ENCODE results near the gene DESI1. TPM values are rescaled to one million over a fixed set of nuclear protein-coding genes. Genes with fewer than 3 reads are reported as not detected.

The DESI1 gene
- total and polyA plus RNA-seq, 2 of the 13 experiments (the other 11 are each of a cell fraction or from before 2014, with no cell fraction given): 21.6 to 29.2 TPM

- TF ChIP-seq SIX1 (CRISPR knock-in tag; IDR thresholded peaks at IDR 0.05; ENCODE audit: borderline replicate concordance) (0 out of 2 replicates have a peak, but pooled peaks have one; percentile 28), ZFP41 (CRISPR knock-in tag; IDR thresholded peaks at IDR 0.05; ENCODE audit: borderline replicate concordance) (no peak), RCOR2 (CRISPR knock-in tag; IDR thresholded peaks at IDR 0.05) (no peak), MEIS1 (CRISPR knock-in tag; IDR thresholded peaks at IDR 0.05; ENCODE audit: borderline replicate concordance) (no peak), CERS6 (CRISPR knock-in tag; IDR thresholded peaks at IDR 0.05) (no peak), ZFP36 (IDR thresholded peaks at IDR 0.05; ENCODE audit: borderline replicate concordance, low read depth, low read length, partially characterized antibody) (no peak), SIN3B (IDR thresholded peaks at IDR 0.05; ENCODE audit: low read length) (no peak), GTF3A (CRISPR knock-in tag; conservative IDR thresholded peaks at IDR 0.05) (0 out of 2 replicates have a peak, but pooled peaks have one; percentile 60), ZNF7 (CRISPR knock-in tag; IDR thresholded peaks at IDR 0.05) (no peak), ATF2 (CRISPR knock-in tag; IDR thresholded peaks at IDR 0.05) (peak; percentile 75; the same call in 1 of the 2 replicates), HOXA5 (CRISPR knock-in tag; IDR thresholded peaks at IDR 0.05) (peak; percentile 20; the same call in 1 of the 2 replicates), ZNF468 (CRISPR knock-in tag; IDR thresholded peaks at IDR 0.05) (no peak), TRAFD1 (CRISPR knock-in tag; IDR thresholded peaks at IDR 0.05; ENCODE audit: borderline replicate concordance) (no peak), ZNF292 (CRISPR knock-in tag; IDR thresholded peaks at IDR 0.05; ENCODE audit: borderline replicate concordance, low read depth) (no peak; the same call in 1 of the 2 replicates), UBTF (CRISPR knock-in tag; IDR thresholded peaks at IDR 0.05) (peak; percentile 52), NCOA1 (CRISPR knock-in tag; IDR thresholded peaks at IDR 0.05) (peak; percentile 93), CREBL2 (CRISPR knock-in tag; IDR thresholded peaks at IDR 0.05; ENCODE audit: borderline replicate concordance) (peak; percentile 82; the same call in 1 of the 2 replicates), ZNF3 (CRISPR knock-in tag; IDR thresholded peaks at IDR 0.05) (no peak), FOXO4 (CRISPR knock-in tag; conservative IDR thresholded peaks at IDR 0.05) (no peak), ELF4 (CRISPR knock-in tag; IDR thresholded peaks at IDR 0.05; ENCODE audit: borderline replicate concordance) (no peak), HNRNPL (IDR thresholded peaks at IDR 0.05; ENCODE audit: low read depth, low read length) (peak; percentile 44; the same call in 1 of the 2 replicates)
Measured at GRCh38 chr22:41621099-41621910, 462 bp upstream of the DESI1 start, which contains the start of gene XRCC6 (continued).

Measured in HepG2 (cell line).